Lung (tissue), 12 donors: ENCODE data around the gene SSTR1. TPM values are rescaled to one million over a fixed set of nuclear protein-coding genes. Genes with fewer than 3 reads are reported as not detected.

ENCODE experiments used
- ATAC-seq: fragments of 200-7000 bp; cut with Tn5 transposase; one replicate; pipeline ENCODE4 v1.9.1; 2020; ENCODE audit warnings: moderate number of reproducible peaks; ENCODE audit not compliant: insufficient read depth, low FRiP score
- DNase-seq, 3 donors: peaks; one replicate each; pipeline ENCODE4 v3.0.0-alpha.2; 2013 to 2017
- H3K27ac ChIP-seq, 2 donors: one replicate each; pipeline ENCODE4 v1.5.1; 2013; ENCODE audit warnings: mild to moderate bottlenecking in 2 of 2, moderate library complexity in 2 of 2, control low read depth in 1 of 2, inconsistent platforms in 1 of 2, low read depth in 1 of 2, low read length in 1 of 2
- H3K27me3 ChIP-seq, 3 donors: one replicate each; pipeline ENCODE4 v1.5.1; 2013; ENCODE audit warnings: low read length in 2 of 3; ENCODE audit not compliant: control insufficient read depth in 3 of 3, insufficient read depth in 3 of 3
- H3K36me3 ChIP-seq, 4 donors: one replicate each; pipeline ENCODE4 v1.5.1; 2013; ENCODE audit warnings: low read length in 4 of 4, mild to moderate bottlenecking in 1 of 4, moderate library complexity in 1 of 4; ENCODE audit not compliant: control insufficient read depth in 4 of 4, insufficient read depth in 4 of 4
- H3K4me1 ChIP-seq, 5 donors: one replicate each; pipeline ENCODE4 v1.5.1; 2013; ENCODE audit warnings: low read length in 5 of 5, mild to moderate bottlenecking in 2 of 5, moderate library complexity in 1 of 5; ENCODE audit not compliant: control insufficient read depth in 5 of 5, insufficient read depth in 5 of 5
- H3K4me3 ChIP-seq: one replicate; pipeline ENCODE4 v1.5.1; 2013; ENCODE audit warnings: mild to moderate bottlenecking, control low read depth, moderate library complexity
- H3K9ac ChIP-seq, 2 donors: one replicate each; pipeline ENCODE4 v1.5.1; 2013; ENCODE audit warnings: low read length in 2 of 2, control low read depth in 1 of 2; ENCODE audit not compliant: insufficient read depth in 1 of 2
- H3K9me3 ChIP-seq, 4 donors: one replicate each; pipeline ENCODE4 v1.5.1; 2013; ENCODE audit warnings: low read length in 3 of 4, mild to moderate bottlenecking in 1 of 4, moderate library complexity in 1 of 4; ENCODE audit not compliant: control insufficient read depth in 4 of 4, insufficient read depth in 3 of 4
- CTCF ChIP-seq: IDR thresholded peaks from 2 replicates; pipeline ENCODE4 v1.5.1; 2012; ENCODE audit warnings: mild to moderate bottlenecking; ENCODE audit errors: control extremely low read depth, extremely low read depth
- whole genome bisulfite sequencing, 2 donors: extraction: QIAGEN DNeasy Blood & Tissue Kit; methylation state at CpG; one replicate each; pipeline ENCODE4 v1.1.7; 2013; 5-methylcytosine and 5-hydroxymethylcytosine counted together
- polyA plus RNA-seq, 2 donors: library from polyadenylated mRNA; stranded (reverse); fragments of 200-250 nt; gene quantifications; one replicate each; pipeline ENCODE4 v1.2.1, GENCODE V29; 2013
- total RNA-seq, 2 donors: library from RNA; depleted of rRNA in 1 of 2; stranded (reverse); fragments of >200 nt in 1 of 2; gene quantifications; one replicate each; pipeline ENCODE4 v1.2.1, GENCODE V29; 2014 to 2021
- donor health status: control.
- donor health status: control.
- donor health status: Bipolar disorder and iron deficiency.
- donor health status: healthy.
- donor health status: DM: yes; HTN: yes; CAD: no.

The SSTR1 gene
- total and polyA plus RNA-seq, 4 donors = 1.6 to 7.9 (median 3.2) TPM

GRCh38 chr14:38253676-38254075 is 46.0 kb downstream of the SSTR1 start:
- H3K27me3 ChIP-seq = peaks cover 0 to 16% (median 6%) of the 10 kb centered on the region in 3 donors
- peak overlapping the region; percentile 41 to 74 for H3K27ac ChIP-seq
- no peaks in the 10 kb centered on the region for H3K9me3 ChIP-seq
- H3K4me1 ChIP-seq = peaks cover 0 to 42% (median 0%) of the 10 kb centered on the region in 5 donors
- H3K36me3 ChIP-seq = no peaks in the 10 kb centered on the region
- H3K4me3 ChIP-seq = peak overlapping the region; percentile 45
- WGBS, 2 donors = 41 to 61% methylated on average over 4 of the region's 4 CpGs
- ATAC-seq (no peak), DNase-seq (peak in 2 of 3 donors; percentile 54 to 58)
- H3K9ac ChIP-seq = peak overlapping the region in 1 of 2 donors; percentile 65
- TF ChIP-seq CTCF = no peak

GRCh38 chr14:38254571-38255407 is 47.1 kb downstream of the SSTR1 start:
- DNase-seq (peak; percentile 14 to 58 (median 51)), ATAC-seq (no peak)
- WGBS, 2 donors = 14 to 15% methylated on average over 44 of the region's 44 CpGs
- peak overlapping the region; percentile 92 to 93 for H3K27ac ChIP-seq
- peaks cover 0 to 16% (median 6%) of the 10 kb centered on the region in 3 donors for H3K27me3 ChIP-seq
- peak overlapping the region; percentile 73 for H3K4me3 ChIP-seq
- no peaks in the 10 kb centered on the region for H3K9me3 ChIP-seq
- H3K9ac ChIP-seq = peak overlapping the region in 1 of 2 donors; percentile 61
- TF ChIP-seq CTCF = no peak
- H3K36me3 ChIP-seq = no peaks in the 10 kb centered on the region
- peaks cover 0 to 39% (median 0%) of the 10 kb centered on the region in 5 donors for H3K4me1 ChIP-seq

DNA sequence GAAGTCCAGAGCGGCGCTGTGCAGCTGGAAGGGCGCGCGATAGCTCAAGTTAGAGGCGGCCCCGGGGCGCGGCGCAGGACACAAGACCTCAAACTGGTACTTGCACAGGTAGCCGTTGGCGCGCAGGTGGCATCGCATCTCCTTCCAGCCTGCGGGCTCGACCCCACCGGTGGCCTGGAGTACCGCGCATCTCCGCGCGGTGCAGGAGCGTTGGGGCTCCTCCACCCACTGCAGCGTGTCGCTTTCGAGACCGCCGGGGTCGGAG is 47.6 kb downstream of the SSTR1 start:
- TF ChIP-seq CTCF = no peak
- peak overlapping the region in 1 of 2 donors; percentile 61 for H3K9ac ChIP-seq
- H3K27ac ChIP-seq = peak overlapping the region; percentile 92 to 93
- H3K36me3 ChIP-seq = no peaks in the 10 kb centered on the region
- ATAC-seq (no peak), DNase-seq (peak in 2 of 3 donors; percentile 46 to 64)
- peaks cover 0 to 16% (median 6%) of the 10 kb centered on the region in 3 donors for H3K27me3 ChIP-seq
- WGBS, 2 donors = 1 to 4% methylated on average over 29 of the region's 29 CpGs
- no peaks in the 10 kb centered on the region for H3K9me3 ChIP-seq
- peak overlapping the region; percentile 73 for H3K4me3 ChIP-seq
- H3K4me1 ChIP-seq = peaks cover 0 to 39% (median 0%) of the 10 kb centered on the region in 5 donors
